ENCODE data around the gene WHAMM.

The WHAMM gene

GRCh38 chr15:82830427-82831173 is 21.2 kb downstream of the WHAMM start (continued):
- TF ChIP-seq CREB5 (CRISPR knock-in tag; IDR thresholded peaks at IDR 0.05; ENCODE audit: low read depth) (no peak), RARB (CRISPR knock-in tag; IDR thresholded peaks at IDR 0.05) (no peak), OSR1 (CRISPR knock-in tag; IDR thresholded peaks at IDR 0.05) (no peak)

- peak; percentile 50; the same call in 2 of the 3 replicates for ATAC-seq
- TF ChIP-seq TCF4 (CRISPR knock-in tag; IDR thresholded peaks at IDR 0.05; ENCODE audit: borderline replicate concordance), result no peak
- TF ChIP-seq ZFP30 (CRISPR knock-in tag; IDR thresholded peaks at IDR 0.05), result no peak
- no peak for TF ChIP-seq ZNF565 (CRISPR knock-in tag; conservative IDR thresholded peaks at IDR 0.05; ENCODE audit: low read depth)
- TF ChIP-seq ZC3H10 (CRISPR knock-in tag; IDR thresholded peaks at IDR 0.05), result no peak
- no peak for TF ChIP-seq ISL1 (CRISPR knock-in tag; IDR thresholded peaks at IDR 0.05)
- TF ChIP-seq ARNTL (CRISPR knock-in tag; IDR thresholded peaks at IDR 0.05; ENCODE audit: borderline replicate concordance, low read depth), result no peak
- no peak for TF ChIP-seq SNAI2 (CRISPR knock-in tag; IDR thresholded peaks at IDR 0.05)
- TF ChIP-seq RARB (CRISPR knock-in tag; IDR thresholded peaks at IDR 0.05), result no peak
- no peak for TF ChIP-seq BACH2 (CRISPR knock-in tag; IDR thresholded peaks at IDR 0.05; ENCODE audit: borderline replicate concordance)
- no peak for TF ChIP-seq ZFP3 (CRISPR knock-in tag; IDR thresholded peaks at IDR 0.05)
- no peak for TF ChIP-seq PPARA (CRISPR knock-in tag; IDR thresholded peaks at IDR 0.05; ENCODE audit: borderline replicate concordance)
- no peak for TF ChIP-seq ZNF70 (CRISPR knock-in tag; IDR thresholded peaks at IDR 0.05)
- TF ChIP-seq OSR1 (CRISPR knock-in tag; IDR thresholded peaks at IDR 0.05), result no peak
- no peak for TF ChIP-seq POU6F1 (CRISPR knock-in tag; IDR thresholded peaks at IDR 0.05; ENCODE audit: borderline replicate concordance, low read depth)
- no peak for TF ChIP-seq CSDC2 (CRISPR knock-in tag; IDR thresholded peaks at IDR 0.05)
- TF ChIP-seq ZNF8 (CRISPR knock-in tag; IDR thresholded peaks at IDR 0.05), result no peak
- TF ChIP-seq CSRNP3 (CRISPR knock-in tag; IDR thresholded peaks at IDR 0.05), result no peak
- TF ChIP-seq CREB5 (CRISPR knock-in tag; IDR thresholded peaks at IDR 0.05; ENCODE audit: low read depth), result no peak
- TF ChIP-seq ESRRG (CRISPR knock-in tag; IDR thresholded peaks at IDR 0.05), result no peak
Measured at GRCh38 chr15:82831894-82832600, 22.6 kb downstream of the WHAMM start.

- ATAC-seq, result peak; percentile 90
- no peak for TF ChIP-seq BACH2 (CRISPR knock-in tag; IDR thresholded peaks at IDR 0.05; ENCODE audit: borderline replicate concordance)
- no peak for TF ChIP-seq CSRNP3 (CRISPR knock-in tag; IDR thresholded peaks at IDR 0.05)
- TF ChIP-seq SNAI2 (CRISPR knock-in tag; IDR thresholded peaks at IDR 0.05), result no peak
- peak; percentile 12; the same call in 1 of the 2 replicates for TF ChIP-seq ISL1 (CRISPR knock-in tag; IDR thresholded peaks at IDR 0.05)
Measured at GRCh38 chr15:82832601-82833361, 23.4 kb downstream of the WHAMM start.

All from SK-N-SH treated with all-trans-retinoic acid at 6 μM for 48 hours (cell line).